ELF-1 (cell line): Measurements from ENCODE around the gene CYS1.
"Not testable (repeated sequence)": the region's sequence is repeated elsewhere in the genome, so short reads cannot be mapped to it uniquely, and the experiment has no call there.

Experiments used
- DNase-seq: peaks from one replicate; pipeline ENCODE4 v3.0.0-alpha.2; 2016; ENCODE audit warnings: low read depth, low spot score

CYS1 gene

DNA sequence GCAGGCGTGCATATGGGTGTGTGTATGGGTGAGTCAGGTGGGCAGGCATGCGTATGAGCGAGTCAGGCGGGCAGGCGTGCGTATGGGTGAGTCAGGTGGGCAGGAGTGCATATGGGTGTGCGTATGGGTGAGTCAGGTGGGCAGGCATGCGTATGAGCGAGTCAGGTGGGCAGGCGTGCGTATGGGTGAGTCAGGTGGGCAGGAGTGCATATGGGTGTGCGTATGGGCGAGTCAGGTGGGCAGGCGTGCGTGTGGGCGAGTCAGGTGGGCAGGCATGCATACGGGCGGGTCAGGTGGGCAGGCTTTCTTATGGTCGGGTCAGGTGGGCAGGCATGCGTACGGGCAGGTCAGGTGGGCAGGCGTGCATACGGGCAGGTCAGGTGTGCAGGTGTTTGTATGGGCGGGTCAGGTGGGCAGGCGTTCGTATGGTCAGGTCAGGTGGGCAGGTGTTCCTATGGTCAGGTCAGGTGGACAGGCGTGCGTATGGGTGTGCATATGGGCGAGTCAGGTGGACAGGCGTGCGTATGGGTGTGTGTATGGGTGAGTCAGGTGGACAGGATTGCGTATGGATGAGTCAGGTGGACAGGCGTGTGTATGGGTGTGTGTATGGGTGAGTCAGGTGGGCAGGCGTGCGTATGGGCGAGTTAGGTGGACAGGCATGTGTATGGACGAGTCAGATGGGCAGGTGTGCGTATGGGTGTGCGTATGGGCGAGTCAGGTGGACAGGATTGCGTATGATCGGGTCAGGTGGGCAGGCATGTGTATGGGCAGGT, 65.6 kb downstream of the CYS1 start:
- no peak for DNase-seq

DNA sequence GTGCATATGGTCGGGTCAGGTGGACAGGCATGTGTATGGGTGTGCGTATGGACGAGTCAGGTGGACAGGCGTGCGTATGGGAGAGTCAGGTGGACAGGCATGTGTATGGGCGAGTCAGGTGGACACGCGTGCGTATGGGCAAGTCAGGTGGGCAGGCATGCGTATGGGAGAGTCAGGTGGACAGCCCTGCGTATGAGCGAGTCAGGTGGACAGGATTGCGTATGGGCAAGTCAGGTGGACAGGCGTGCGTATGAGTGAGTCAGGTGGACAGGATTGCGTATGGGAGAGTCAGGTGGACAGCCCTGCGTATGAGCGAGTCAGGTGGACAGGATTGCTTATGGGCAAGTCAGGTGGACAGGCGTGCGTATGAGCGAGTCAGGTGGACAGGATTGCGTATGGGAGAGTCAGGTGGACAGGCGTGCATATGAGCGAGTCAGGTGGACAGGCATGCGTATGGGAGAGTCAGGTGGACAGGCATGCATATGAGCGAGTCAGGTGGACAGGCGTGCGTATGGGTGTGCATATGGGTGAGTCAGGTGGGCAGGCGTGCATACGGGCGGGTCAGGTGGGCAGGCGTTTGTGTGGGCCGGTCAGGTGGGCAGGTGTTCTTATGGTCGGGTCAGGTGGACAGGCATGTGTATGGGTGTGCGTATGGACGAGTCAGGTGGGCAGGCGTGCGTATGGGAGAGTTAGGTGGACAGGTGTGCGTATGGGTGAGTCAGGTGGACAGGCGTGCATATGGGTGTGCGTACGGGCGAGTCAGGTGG, 66.4 kb downstream of the CYS1 start:
- DNase-seq = not testable (repeated sequence)

DNA sequence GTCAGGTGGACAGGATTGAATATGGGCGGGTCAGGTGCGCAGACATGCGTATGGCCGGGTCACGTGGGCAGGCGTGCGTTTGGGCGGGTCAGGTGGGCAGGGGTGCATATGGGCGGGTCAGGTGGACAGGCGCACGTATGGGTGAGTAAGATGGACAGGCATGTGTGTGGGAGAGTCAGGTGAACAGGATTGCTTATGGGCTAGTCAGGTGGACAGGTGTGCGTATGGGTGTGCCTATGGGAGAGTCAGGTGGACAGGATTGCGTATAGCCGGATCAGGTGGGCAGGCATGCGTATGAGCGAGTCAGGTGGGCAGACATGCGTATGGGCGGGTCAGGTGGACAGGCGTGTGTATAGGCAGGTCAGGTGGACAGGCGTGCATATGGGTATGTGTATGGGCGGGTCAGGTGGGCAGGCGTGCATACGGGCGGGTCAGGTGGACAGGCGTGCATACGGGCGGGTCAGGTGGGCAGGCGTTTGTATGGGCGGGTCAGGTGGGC, 67.2 kb downstream of the CYS1 start:
- no peak for DNase-seq

DNA sequence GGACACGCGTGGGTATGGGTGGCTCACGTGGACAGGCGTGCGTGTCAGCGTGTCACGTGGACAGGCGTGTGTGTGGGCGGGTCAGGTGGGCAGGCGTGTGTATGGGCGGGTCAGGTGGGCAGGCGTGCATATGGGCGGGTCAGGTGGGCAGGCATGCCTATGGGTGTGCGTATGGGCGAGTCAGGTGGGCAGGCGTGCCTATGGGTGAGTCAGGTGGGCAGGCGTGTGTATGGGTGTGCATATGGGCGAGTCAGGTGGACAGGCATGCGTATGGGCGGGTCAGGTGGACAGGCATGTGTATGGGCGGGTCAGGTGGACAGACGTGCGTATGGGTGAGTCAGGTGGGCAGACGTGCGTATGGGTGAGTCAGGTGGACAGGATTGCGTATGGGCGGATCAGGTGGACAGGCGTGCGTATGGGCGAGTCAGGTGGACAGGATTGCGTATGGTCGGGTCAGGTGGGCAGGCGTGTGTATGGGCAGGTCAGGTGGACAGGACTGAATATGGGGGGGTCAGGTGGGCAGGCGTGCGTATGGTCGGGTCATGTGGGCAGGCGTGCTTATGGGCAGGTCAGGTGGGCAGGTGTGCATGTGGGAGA, 67.7 kb downstream of the CYS1 start:
- DNase-seq = not testable (repeated sequence)

DNA sequence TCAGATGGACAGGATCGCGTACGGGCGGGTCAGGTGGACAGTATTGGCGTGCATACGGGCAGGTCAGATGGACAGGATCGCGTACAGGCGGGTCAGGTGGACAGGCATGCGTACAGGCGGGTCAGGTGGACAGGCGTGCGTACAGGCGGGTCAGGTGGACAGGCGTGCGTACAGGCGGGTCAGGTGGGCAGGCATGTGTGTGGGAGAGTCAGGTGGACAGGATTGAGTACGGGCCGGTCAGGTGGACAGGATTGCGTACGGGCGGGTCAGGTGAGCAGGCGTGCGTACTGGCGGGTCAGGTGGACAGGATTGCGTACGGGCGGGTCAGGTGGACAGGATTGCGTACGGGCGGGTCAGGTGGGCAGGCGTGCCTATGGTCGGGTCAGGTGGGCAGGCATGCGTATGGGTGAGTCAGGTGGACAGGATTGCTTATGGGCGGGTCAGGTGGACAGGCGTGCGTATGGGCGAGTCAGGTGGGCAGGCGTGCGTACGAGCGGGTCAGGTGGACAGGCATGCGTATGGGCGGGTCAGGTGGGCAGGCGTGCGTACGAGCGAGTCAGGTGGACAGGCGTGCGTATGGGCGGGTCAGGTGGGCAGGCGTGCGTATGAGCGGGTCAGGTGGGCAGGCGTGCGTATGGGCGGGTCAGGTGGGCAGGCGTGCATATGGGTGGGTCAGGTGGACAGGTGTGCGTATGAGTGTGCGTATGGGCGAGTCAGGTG, 68.4 kb downstream of the CYS1 start:
- DNase-seq = not testable (repeated sequence)

DNA sequence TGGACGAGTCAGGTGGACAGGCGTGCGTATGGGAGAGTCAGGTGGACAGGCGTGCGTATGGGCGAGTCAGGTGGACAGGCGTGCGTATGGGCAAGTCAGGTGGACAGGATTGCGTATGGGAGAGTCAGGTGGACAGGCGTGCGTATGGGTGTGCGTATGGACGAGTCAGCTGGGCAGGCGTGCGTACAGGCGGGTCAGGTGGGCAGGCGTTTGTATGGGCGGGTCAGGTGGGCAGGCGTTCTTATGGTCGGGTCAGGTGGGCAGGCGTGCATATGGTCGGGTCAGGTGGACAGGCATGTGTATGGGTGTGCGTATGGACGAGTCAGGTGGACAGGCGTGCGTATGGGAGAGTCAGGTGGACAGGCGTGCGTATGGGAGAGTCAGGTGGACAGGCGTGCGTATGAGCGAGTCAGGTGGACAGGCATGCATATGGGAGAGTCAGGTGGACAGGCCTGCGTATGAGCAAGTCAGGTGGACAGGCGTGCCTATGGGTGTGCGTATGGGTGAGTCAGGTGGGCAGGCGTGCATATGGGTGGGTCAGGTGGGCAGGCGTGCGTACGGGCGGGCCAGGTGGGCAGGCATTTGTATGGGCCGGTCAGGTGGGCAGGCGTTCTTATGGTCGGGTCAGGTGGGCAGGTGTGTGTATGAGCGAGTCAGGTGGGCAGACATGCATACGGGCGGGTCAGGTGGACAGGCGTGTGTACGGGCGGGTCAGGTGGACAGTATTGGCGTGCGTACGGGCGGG, 69.2 kb downstream of the CYS1 start:
- not testable (repeated sequence) for DNase-seq

DNA sequence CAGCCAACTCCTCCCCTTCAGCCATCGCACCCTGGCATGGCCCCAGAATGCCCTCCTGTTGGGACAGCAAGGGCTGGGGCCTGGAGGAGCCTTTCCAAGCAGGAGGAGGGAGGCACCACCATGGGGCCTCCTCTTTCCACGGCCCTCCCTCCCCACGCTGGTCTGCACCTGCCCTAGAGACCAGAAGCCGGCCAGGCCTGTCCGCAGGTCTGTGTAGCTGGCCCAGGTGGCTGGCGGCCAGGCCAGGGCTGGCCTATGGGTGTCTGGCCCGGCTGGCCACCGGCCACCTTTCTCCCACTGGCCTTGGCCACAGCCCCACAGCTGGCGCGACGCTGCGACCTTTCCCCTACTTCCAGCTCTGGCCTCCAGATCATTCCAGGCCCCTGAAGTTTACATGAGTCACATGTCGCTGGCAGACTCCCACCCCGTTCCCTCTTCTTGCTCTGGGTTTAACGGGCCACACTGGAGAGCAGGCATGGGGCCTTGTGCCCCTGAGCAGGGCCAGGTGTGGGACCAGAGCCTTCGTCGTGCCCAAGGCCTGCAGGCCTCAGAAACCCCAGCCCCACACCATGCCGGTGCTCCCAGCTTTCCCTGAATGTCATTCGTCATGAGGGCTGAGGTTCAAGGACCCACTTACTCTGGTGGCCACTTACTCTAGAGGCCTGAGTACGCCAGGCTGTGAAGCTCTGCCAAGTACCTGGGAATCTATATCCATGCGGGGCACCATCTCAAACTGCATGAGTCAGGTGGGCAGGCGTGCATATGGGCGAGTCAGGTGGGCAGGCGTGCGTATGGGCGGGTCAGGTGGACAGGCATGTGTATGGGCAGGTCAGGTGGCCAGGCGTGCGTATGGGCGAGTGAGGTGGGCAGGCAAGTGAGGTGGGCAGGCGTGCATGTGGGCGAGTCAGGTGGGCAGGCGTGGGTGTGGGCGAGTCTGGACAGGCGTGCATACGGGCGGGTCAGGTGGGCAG, 70.1 kb downstream of the CYS1 start:
- DNase-seq = peak; percentile 16

DNA sequence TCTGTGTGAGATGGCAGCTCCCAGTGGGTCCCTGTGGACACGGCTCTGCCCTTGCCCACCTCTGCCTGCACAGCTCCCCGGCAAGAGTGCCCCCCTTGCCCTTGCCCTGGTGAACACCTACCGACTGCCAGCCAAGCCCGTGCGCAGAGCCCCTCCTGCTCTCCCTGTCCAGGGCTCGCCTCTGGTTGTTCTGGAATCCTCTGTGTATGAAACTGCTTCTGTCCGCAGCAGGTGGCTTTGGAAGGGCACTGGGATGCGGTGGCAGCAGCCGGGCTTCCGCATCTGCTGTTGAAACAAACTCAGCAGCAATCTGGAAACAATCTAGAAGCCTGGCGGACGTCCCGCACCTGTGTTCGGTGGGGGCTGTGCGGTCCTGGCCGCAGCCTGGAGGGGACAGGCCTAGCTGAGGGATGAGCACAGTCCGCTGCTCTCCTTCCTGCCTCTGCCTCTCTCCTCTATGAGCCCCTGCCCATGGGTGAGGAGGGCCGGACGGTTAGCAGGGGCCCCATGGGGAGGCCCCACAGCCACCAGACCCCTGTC, 70.9 kb downstream of the CYS1 start:
- DNase-seq = no peak

DNA sequence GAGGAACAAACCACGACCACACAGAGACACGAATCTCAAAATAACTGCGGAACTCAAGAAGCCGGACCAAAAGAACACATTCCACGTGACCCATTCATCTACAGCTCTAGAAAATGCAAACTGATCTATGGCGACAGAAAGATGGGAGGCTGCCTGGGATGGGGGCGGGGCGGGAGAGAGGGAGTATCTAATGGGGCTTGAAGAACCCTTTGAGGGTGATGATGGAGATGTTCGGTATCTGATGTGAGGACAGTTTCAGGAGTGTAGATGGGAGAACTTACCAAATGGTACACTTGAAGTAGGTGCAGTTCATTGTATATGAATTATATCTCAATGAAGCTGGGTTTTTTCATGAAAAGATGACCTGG, 71.4 kb downstream of the CYS1 start:
- no peak for DNase-seq

DNA sequence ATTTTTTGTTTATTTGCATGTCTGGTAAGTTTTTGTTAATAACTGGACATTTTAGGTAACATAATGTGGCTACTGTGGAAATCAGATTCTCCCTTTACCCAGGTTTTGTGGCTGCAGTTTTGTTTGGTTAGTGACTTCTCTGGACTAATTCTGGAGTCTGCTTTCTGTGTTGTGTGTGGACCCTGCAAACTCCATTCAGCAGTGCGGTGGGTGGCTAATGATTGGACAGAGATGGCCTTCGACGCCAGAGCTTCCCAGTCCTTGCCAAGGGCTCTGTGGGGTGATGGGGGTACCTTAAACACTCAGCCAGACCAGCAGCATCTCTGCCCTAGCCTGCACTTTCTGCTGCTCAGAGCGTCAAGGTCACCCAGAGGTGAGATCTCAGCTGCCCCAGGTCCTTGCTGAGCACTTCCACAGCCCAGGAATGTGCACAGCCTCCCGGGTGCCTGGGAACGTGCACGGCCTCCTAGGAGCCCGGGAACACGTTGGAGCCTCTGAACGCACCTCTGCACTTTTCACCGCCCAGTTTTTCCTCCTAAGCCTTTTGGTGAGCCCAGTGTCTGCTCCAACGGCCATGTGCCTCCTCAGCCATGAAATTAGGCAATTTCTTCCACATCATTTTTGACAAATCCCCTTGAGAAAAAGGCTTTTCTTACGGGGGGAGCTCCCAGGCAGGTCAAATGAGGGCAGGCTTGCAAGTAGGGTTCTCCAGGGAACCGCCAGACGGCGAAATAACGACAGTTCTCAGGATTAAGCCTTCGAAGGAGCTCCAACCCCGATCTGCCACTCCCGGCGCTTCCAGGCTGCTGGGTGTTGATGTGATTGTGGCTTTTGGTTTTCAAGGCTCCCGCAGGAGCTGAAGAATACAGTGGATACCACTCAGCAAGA, 72.0 kb downstream of the CYS1 start:
- DNase-seq = no peak

DNA sequence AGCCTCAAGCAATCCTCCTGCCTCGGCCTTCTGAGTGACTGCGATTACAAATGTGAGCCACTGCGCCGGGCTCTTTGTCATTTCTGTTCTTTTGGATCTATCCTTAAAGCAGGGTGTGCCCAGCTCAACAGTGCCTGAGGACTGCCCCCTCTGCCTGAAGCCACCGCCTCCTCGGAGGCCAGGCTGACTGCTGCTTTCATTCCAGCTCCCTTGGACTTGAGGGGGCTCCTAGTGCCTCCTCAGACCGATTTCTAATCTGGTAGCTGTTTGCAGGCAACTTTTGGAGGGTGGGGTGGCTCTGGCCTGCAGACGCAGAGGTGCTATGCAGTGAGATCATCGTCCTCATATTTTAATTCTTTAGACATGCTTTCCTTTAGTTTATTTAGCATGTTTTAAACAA, 72.8 kb downstream of the CYS1 start:
- peak; percentile 20 for DNase-seq
